A549 (cell line): ENCODE measurements around the gene CENPB. TPM values are rescaled to one million over a fixed set of nuclear protein-coding genes. Genes with fewer than 3 reads are reported as not detected.
A peak's percentile ranks its signal among the peaks of the same experiment; 100 is the strongest.

Experiments used
- ATAC-seq, 2 experiments: fragments of 200-7000 bp in 1 of 2; fragments of >200 bp in 1 of 2; cut with Nextera tagmentation in 1 of 2; cut with Tn5 transposase in 1 of 2; 3 replicates each; pipeline versions ENCODE4 v1.8.0 to v1.9.1; 2018 to 2020; ENCODE audit warnings: mild to moderate bottlenecking in 1 of 2, moderate library complexity in 1 of 2
- CTCF ChIA-PET: fragments of 300-600 bp; sonication (Branson Sonifier 250); formaldehyde crosslinking; extraction: SDS; loops from one replicate; lab custom pipeline; 2021; ENCODE audit warnings: antibody characterized with exemption, inconsistent platforms; lab: Yijun Ruan, JAX
- POLR2A ChIA-PET: fragments of 350-600 bp; formaldehyde crosslinking; extraction: SDS; loops from one replicate; lab custom pipeline; 2021; ENCODE audit warnings: antibody characterized with exemption, inconsistent platforms; lab: Yijun Ruan, JAX
- DNase-seq, 2 experiments: peaks; one replicate each; pipeline versions ENCODE4 v3.0.0 to v3.0.0-alpha.2; 2011 to 2016; ENCODE audit warnings: low read depth in 1 of 2, low spot score in 1 of 2
- FAIRE-seq: peaks from 2 replicates; lab custom pipeline; 2011; peaks lifted over from hg19 to GRCh38; lab: Jason Lieb, UNC
- H3K27ac ChIP-seq, 2 experiments: fragments of >200 bp; sonication (Bioruptor Twin); formaldehyde crosslinking; 3 replicates each; pipeline ENCODE4 v1.5.1; 2016 to 2017
- H3K4me1 ChIP-seq: fragments of >200 bp; sonication (Bioruptor Twin); formaldehyde crosslinking; 3 replicates; pipeline ENCODE4 v1.6.1; 2016
- H3K4me2 ChIP-seq: fragments of >200 bp; sonication (Bioruptor Twin); formaldehyde crosslinking; 3 replicates; pipeline ENCODE4 v1.6.1; 2016
- H3K4me3 ChIP-seq: fragments of >200 bp; sonication (Bioruptor Twin); formaldehyde crosslinking; 3 replicates; pipeline ENCODE4 v1.5.1; 2016
- H3K9me3 ChIP-seq: fragments of >200 bp; sonication (Bioruptor Twin); formaldehyde crosslinking; 3 replicates; pipeline ENCODE4 v1.6.1; 2016
- BHLHE40 ChIP-seq: IDR thresholded peaks from 2 replicates; pipeline ENCODE4 v1.6.1; 2012; ENCODE audit warnings: low read depth, low read length, inconsistent platforms
- CBX2 ChIP-seq: fragments of 200-600 bp; sonication (generic); IDR thresholded peaks from 2 replicates; pipeline ENCODE4 v1.6.1; 2016; ENCODE audit warnings: low read depth, mild to moderate bottlenecking, borderline replicate concordance
- CEBPB ChIP-seq, 2 experiments: fragments of >200 bp in 1 of 2; sonication (Bioruptor Twin) in 1 of 2; formaldehyde crosslinking in 1 of 2; IDR thresholded peaks; 2 replicates each; pipeline ENCODE4 v1.6.1; 2012 to 2016
- CHD4 ChIP-seq: fragments of 200-600 bp; sonication (generic); IDR thresholded peaks from 2 replicates; pipeline ENCODE4 v1.6.1; 2016; ENCODE audit warnings: antibody characterized with exemption, mild to moderate bottlenecking, borderline replicate concordance
- EP300 ChIP-seq, 2 experiments: fragments of >200 bp; sonication (Bioruptor Twin); formaldehyde crosslinking; IDR thresholded peaks; 2 replicates in 1 of 2; 3 replicates in 1 of 2; pipeline ENCODE4 v1.6.1; 2016 to 2017
- ESRRA ChIP-seq: fragments of 150-350 bp; IDR thresholded peaks from 2 replicates; pipeline ENCODE4 v1.6.1; 2014; ENCODE audit warnings: mild to moderate bottlenecking, low read length, borderline replicate concordance
- GATA3 ChIP-seq: IDR thresholded peaks from 2 replicates; pipeline ENCODE4 v1.6.1; 2012; ENCODE audit warnings: borderline replicate concordance
- HOXB13 ChIP-seq: fragments of 250-450 bp; sonication (Bioruptor Pico); IDR thresholded peaks from 2 replicates; pipeline ENCODE4 v1.5.0; 2020; ENCODE audit warnings: low read depth, mild to moderate bottlenecking, moderate library complexity
- JUN ChIP-seq, 2 experiments: fragments of >200 bp; sonication (Bioruptor Twin); formaldehyde crosslinking; IDR thresholded peaks; 2 replicates in 1 of 2; 3 replicates in 1 of 2; pipeline ENCODE4 v1.6.1; 2016 to 2017
- JUNB ChIP-seq: fragments of >200 bp; sonication (Bioruptor Twin); formaldehyde crosslinking; IDR thresholded peaks from 2 replicates; pipeline ENCODE4 v1.6.1; 2016
- KDM1A ChIP-seq: fragments of 200-600 bp; sonication (generic); IDR thresholded peaks from 2 replicates; pipeline ENCODE4 v1.6.1; 2016; ENCODE audit warnings: low read depth, mild to moderate bottlenecking
- MYC ChIP-seq: IDR thresholded peaks from 2 replicates; pipeline ENCODE4 v1.6.1; 2012; ENCODE audit warnings: mild to moderate bottlenecking, inconsistent platforms, low read length, improper control_type of control experiment, borderline replicate concordance
- NFE2L2 ChIP-seq: fragments of 150-350 bp; conservative IDR thresholded peaks from 2 replicates; pipeline ENCODE4 v1.6.1; 2014; ENCODE audit warnings: low read length
- POLR2A ChIP-seq: IDR thresholded peaks from 2 replicates; pipeline ENCODE4 v1.6.1; 2012; ENCODE audit warnings: mild to moderate bottlenecking, low read length
- RCOR1 ChIP-seq: fragments of 150-350 bp; IDR thresholded peaks from 2 replicates; pipeline ENCODE4 v1.6.1; 2014; ENCODE audit warnings: antibody characterized with exemption, low read length, low read depth
- RNF2 ChIP-seq: fragments of 200-600 bp; sonication (generic); IDR thresholded peaks from 2 replicates; pipeline ENCODE4 v1.6.1; 2016; ENCODE audit warnings: low read depth, mild to moderate bottlenecking, antibody characterized with exemption, moderate library complexity, borderline replicate concordance
- SREBF2 ChIP-seq: fragments of 450-650 bp; IDR thresholded peaks from 2 replicates; pipeline ENCODE4 v1.6.1; 2014; ENCODE audit warnings: mild to moderate bottlenecking, moderate library complexity
- ZFP36 ChIP-seq: fragments of 450-650 bp; IDR thresholded peaks from 2 replicates; pipeline ENCODE4 v1.6.1; 2014; ENCODE audit warnings: borderline replicate concordance; ENCODE audit not compliant: partially characterized antibody
- WGBS: methylation state at CpG from one replicate; pipeline ENCODE4 v1.1.6; 2017; ENCODE audit errors: missing lambda C conversion rate; 5-methylcytosine and 5-hydroxymethylcytosine counted together
- polyA plus RNA-seq, 4 experiments: library from polyadenylated mRNA; depleted of rRNA in 3 of 4; stranded (reverse); fragments of >200 nt; fragmentation: RNase III in 1 of 4; extraction: RNeasy Plus Mini Kit Qiagen cat#74134 plus additional on column Dnase treatment in 1 of 4; gene quantifications; 2 replicates in 3 of 4; 3 replicates in 1 of 4; pipeline ENCODE4 v1.2.3, GENCODE V29; 2011 to 2017
- TF ChIP-seq, protein P1 (sequence below): fragments of 200-600 bp; sonication (generic); IDR thresholded peaks from 2 replicates; pipeline ENCODE4 v1.6.1; 2016; ENCODE audit warnings: antibody characterized with exemption, mild to moderate bottlenecking, moderate library complexity
- TF ChIP-seq, protein P2 (sequence below): fragments of >200 bp; sonication (Bioruptor Twin); formaldehyde crosslinking; IDR thresholded peaks from 2 replicates; pipeline ENCODE4 v1.6.1; 2016
- TF ChIP-seq, protein P3 (sequence below): IDR thresholded peaks from 2 replicates; pipeline ENCODE4 v1.6.1; 2012
- TF ChIP-seq, protein P4 (sequence below): IDR thresholded peaks from 2 replicates; pipeline ENCODE4 v1.6.1; 2012; ENCODE audit warnings: low read depth, borderline replicate concordance
- TF ChIP-seq, protein P5 (sequence below): IDR thresholded peaks from 2 replicates; pipeline ENCODE4 v1.6.1; 2012
- TF ChIP-seq, protein P6 (sequence below): fragments of >200 bp; sonication (Bioruptor Twin); formaldehyde crosslinking; IDR thresholded peaks from 3 replicates; pipeline ENCODE4 v1.6.1; 2016

The CENPB gene
- polyA plus RNA-seq, 2 of the 4 experiments (the other 2 are of a cell fraction), result 42.6 to 106 TPM

DNA sequence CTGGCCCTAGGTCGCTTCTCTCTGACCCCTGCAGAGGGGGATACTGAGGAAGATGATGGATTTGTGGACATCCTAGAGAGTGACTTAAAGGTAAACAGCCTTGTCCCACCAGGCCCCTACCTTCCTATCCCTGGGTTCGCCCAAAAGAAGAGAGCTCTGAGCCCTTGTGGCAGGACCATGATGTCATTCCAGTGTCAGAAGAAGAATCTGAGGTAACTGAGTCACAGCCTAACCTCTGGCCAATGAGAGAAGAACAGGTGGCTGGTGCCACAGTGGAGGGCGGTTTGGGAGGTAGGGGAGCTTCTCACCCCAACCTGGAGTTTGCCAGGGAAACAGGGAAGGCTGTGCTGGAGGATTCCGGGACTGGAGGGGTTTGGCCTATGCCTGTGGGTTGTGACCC lies 14.8 kb upstream of the CENPB start (continued):
- TF ChIP-seq, protein P1, sequence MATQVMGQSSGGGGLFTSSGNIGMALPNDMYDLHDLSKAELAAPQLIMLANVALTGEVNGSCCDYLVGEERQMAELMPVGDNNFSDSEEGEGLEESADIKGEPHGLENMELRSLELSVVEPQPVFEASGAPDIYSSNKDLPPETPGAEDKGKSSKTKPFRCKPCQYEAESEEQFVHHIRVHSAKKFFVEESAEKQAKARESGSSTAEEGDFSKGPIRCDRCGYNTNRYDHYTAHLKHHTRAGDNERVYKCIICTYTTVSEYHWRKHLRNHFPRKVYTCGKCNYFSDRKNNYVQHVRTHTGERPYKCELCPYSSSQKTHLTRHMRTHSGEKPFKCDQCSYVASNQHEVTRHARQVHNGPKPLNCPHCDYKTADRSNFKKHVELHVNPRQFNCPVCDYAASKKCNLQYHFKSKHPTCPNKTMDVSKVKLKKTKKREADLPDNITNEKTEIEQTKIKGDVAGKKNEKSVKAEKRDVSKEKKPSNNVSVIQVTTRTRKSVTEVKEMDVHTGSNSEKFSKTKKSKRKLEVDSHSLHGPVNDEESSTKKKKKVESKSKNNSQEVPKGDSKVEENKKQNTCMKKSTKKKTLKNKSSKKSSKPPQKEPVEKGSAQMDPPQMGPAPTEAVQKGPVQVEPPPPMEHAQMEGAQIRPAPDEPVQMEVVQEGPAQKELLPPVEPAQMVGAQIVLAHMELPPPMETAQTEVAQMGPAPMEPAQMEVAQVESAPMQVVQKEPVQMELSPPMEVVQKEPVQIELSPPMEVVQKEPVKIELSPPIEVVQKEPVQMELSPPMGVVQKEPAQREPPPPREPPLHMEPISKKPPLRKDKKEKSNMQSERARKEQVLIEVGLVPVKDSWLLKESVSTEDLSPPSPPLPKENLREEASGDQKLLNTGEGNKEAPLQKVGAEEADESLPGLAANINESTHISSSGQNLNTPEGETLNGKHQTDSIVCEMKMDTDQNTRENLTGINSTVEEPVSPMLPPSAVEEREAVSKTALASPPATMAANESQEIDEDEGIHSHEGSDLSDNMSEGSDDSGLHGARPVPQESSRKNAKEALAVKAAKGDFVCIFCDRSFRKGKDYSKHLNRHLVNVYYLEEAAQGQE, result no peak
- TF ChIP-seq JUNB, result no peak

DNA sequence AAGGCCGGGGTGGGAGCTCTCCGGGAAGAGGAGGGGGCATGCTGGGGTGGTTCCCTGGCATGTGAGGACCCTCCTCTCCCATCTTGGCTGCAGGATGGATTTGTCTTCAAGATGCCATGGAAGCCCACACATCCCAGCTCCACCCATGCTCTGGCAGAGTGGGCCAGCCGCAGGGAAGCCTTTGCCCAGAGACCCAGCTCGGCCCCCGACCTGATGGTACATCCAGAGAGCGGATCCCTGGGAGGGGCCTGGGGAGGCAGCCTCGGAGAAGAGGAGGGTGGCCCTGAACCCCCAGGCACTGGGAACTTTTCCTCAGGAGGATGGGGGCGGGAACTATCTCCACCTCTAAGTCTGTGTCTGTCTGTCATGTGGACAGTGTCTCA lies 14.3 kb upstream of the CENPB start:
- TF ChIP-seq CHD4 (no peak), CBX2 (no peak), SREBF2 (no peak), BHLHE40 (no peak), RNF2 (no peak), ESRRA (no peak), JUN (IDR thresholded peaks at IDR 0.05) (peak in 1 of 2 experiments; percentile 10; a peak in 1 of 5 replicates)
- TF ChIP-seq, protein P2, sequence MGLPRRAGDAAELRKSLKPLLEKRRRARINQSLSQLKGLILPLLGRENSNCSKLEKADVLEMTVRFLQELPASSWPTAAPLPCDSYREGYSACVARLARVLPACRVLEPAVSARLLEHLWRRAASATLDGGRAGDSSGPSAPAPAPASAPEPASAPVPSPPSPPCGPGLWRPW, result no peak
- no peak for FAIRE-seq
- ATAC-seq, result no peak
- 91% methylated on average over 8 of the region's 8 CpGs for WGBS
- H3K9me3 ChIP-seq, result no peaks in the 10 kb centered on the region; the same call in 1 of the 3 replicates
- POLR2A ChIA-PET, result interaction anchor here (1.2 kb wide), 1 partner anchor 11 kb away, joined by 3 read pairs; no protein-coding TSS in a partner anchor
- H3K4me1 ChIP-seq, result peaks cover 69% of the 10 kb centered on the region
- H3K4me3 ChIP-seq, result no peak overlapping the region
- H3K27ac ChIP-seq, result peak overlapping the region in 1 of 2 experiments; percentile 98; a peak in 3 of 6 replicates
- no peak for DNase-seq
- no peak overlapping the region for H3K4me2 ChIP-seq
- CTCF ChIA-PET, result interaction anchor here (1.2 to 1.9 kb wide), 4 partner anchors 53 to 99 kb away, joined by 3 to 8 read pairs (median 4); no protein-coding TSS in a partner anchor

DNA sequence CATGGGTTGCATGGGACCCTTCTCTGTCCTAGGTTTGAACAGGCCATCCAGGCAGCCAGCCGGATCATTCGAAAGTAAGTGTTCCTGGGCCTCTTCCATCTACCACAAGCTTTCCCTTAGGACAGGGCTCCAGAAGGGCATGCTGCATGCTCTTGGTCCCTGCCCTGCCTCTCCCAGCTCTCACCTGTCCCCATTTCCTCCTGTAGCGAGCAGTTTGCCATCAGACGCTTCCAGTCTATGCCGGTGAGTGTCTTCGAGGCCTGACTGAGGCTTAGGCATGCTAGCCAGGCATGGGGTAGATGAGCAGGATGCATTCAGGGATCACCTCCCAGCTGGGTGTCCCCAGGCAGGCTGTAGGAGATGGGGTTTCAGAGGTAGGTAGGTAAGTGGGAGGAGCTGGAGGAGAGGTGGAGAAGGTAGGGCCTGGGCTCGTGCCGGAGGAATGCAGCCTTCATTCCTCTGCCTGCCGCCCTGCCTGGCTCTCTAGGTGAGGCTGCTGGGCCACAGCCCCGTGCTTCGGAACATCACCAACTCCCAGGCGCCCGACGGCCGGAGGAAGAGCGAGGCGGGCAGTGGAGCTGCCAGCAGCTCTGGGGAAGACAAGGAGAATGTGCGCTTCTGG lies 13.8 kb upstream of the CENPB start:
- ChIA-PET POLR2A (interaction anchor here (1.2 kb wide), 1 partner anchor 11 kb away, joined by 3 read pairs; no protein-coding TSS in a partner anchor), CTCF (interaction anchor here (1.2 to 1.9 kb wide), 4 partner anchors 53 to 100 kb away, joined by 3 to 8 read pairs (median 4); no protein-coding TSS in a partner anchor)
- ATAC-seq (no peak), FAIRE-seq (peak; percentile 28), DNase-seq (no peak)
- Histone ChIP-seq H3K4me1 (peaks cover 64% of the 10 kb centered on the region), H3K4me2 (no peak overlapping the region; the same call in 2 of the 3 replicates), H3K4me3 (no peak overlapping the region), H3K27ac (peak overlapping the region in 1 of 2 experiments; percentile 98; a peak in 3 of 6 replicates), H3K9me3 (no peaks in the 10 kb centered on the region)
- 91% methylated on average over 18 of the region's 18 CpGs for WGBS
- TF ChIP-seq ZFP36 (no peak), NFE2L2 (no peak), HOXB13 (no peak), EP300 (IDR thresholded peaks at IDR 0.05) (no peak), RCOR1 (no peak), MYC (no peak), POLR2A (no peak), GATA3 (no peak), KDM1A (no peak), CEBPB (IDR thresholded peaks at IDR 0.05) (no peak)
- TF ChIP-seq, protein P2, result no peak
- TF ChIP-seq, protein P3, sequence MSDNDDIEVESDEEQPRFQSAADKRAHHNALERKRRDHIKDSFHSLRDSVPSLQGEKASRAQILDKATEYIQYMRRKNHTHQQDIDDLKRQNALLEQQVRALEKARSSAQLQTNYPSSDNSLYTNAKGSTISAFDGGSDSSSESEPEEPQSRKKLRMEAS, result no peak
- TF ChIP-seq, protein P4, sequence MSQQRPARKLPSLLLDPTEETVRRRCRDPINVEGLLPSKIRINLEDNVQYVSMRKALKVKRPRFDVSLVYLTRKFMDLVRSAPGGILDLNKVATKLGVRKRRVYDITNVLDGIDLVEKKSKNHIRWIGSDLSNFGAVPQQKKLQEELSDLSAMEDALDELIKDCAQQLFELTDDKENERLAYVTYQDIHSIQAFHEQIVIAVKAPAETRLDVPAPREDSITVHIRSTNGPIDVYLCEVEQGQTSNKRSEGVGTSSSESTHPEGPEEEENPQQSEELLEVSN, result no peak
- TF ChIP-seq, protein P5, sequence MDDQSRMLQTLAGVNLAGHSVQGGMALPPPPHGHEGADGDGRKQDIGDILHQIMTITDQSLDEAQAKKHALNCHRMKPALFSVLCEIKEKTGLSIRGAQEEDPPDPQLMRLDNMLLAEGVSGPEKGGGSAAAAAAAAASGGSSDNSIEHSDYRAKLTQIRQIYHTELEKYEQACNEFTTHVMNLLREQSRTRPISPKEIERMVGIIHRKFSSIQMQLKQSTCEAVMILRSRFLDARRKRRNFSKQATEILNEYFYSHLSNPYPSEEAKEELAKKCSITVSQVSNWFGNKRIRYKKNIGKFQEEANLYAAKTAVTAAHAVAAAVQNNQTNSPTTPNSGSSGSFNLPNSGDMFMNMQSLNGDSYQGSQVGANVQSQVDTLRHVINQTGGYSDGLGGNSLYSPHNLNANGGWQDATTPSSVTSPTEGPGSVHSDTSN, result no peak
- TF ChIP-seq, protein P1, result no peak
- TF ChIP-seq, protein P6, sequence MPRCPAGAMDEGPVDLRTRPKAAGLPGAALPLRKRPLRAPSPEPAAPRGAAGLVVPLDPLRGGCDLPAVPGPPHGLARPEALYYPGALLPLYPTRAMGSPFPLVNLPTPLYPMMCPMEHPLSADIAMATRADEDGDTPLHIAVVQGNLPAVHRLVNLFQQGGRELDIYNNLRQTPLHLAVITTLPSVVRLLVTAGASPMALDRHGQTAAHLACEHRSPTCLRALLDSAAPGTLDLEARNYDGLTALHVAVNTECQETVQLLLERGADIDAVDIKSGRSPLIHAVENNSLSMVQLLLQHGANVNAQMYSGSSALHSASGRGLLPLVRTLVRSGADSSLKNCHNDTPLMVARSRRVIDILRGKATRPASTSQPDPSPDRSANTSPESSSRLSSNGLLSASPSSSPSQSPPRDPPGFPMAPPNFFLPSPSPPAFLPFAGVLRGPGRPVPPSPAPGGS, result no peak
